ENCODE measurements around the gene GRIP1. TPM values are rescaled to one million over a fixed set of nuclear protein-coding genes. Genes with fewer than 3 reads are reported as not detected.
A peak's percentile ranks its signal among the peaks of the same experiment; 100 is the strongest.

Gene GRIP1
- total and polyA plus RNA-seq, 9 donors = 0.36 to 10.1 (median 3.9) TPM

GRCh38 chr12:66668311-66668710 lies 10.6 kb downstream of the GRIP1 start:
- Histone ChIP-seq H3K27ac (no peak overlapping the region), H3K27me3 (no peaks in the 10 kb centered on the region), H3K9me3 (no peaks in the 10 kb centered on the region), H3K36me3 (no peaks in the 10 kb centered on the region), H3K4me3 (no peak overlapping the region), H3K4me1 (ENCODE audit: insufficient read depth) (no peaks in the 10 kb centered on the region)
- no peak for TF ChIP-seq EP300 (IDR thresholded peaks at IDR 0.05)
- no peak for TF ChIP-seq POLR2A (IDR thresholded peaks at IDR 0.05)
- TF ChIP-seq CTCF (IDR thresholded peaks at IDR 0.05) = no peak
- intact Hi-C loops (cut with DNase I) = no loop called here
- DNase-seq = peak in 2 of 5 donors; percentile 12 to 23
- WGBS, 3 donors = 8 to 45% (median 10%) methylated on average over 2 of the region's 2 CpGs

- TF ChIP-seq CTCF (IDR thresholded peaks at IDR 0.05) = no peak
- no peak for TF ChIP-seq EP300 (IDR thresholded peaks at IDR 0.05)
- TF ChIP-seq POLR2A (IDR thresholded peaks at IDR 0.05) = no peak
- no peaks in the 10 kb centered on the region for H3K9me3 ChIP-seq
- no peaks in the 10 kb centered on the region for H3K36me3 ChIP-seq
- intact Hi-C loops (cut with DNase I) = no loop called here
- no peak for DNase-seq
- no peak overlapping the region for H3K27ac ChIP-seq
- H3K4me1 ChIP-seq (ENCODE audit: insufficient read depth) = no peaks in the 10 kb centered on the region
- no peaks in the 10 kb centered on the region for H3K27me3 ChIP-seq
- no peak overlapping the region for H3K4me3 ChIP-seq
These were observed 11.0 kb downstream of the GRIP1 start for GRCh38 chr12:66667906-66668305.

- intact Hi-C loops (cut with DNase I) = no loop called here
- no peaks in the 10 kb centered on the region for H3K27me3 ChIP-seq
- WGBS, 3 donors = 92 to 98% (median 98%) methylated on average over 1 of the region's 1 CpG
These were observed 12.4 kb downstream of the GRIP1 start for GRCh38 chr12:66666481-66666880.

GRCh38 chr12:66665435-66665985 lies 13.4 kb downstream of the GRIP1 start:
- WGBS, 3 donors = 86 to 92% (median 89%) methylated on average over 3 of the region's 3 CpGs
- Histone ChIP-seq H3K27me3 (no peaks in the 10 kb centered on the region), H3K4me1 (ENCODE audit: insufficient read depth) (no peaks in the 10 kb centered on the region), H3K4me3 (no peak overlapping the region), H3K27ac (no peak overlapping the region), H3K9me3 (no peaks in the 10 kb centered on the region), H3K36me3 (no peaks in the 10 kb centered on the region)
- TF ChIP-seq CTCF (IDR thresholded peaks at IDR 0.05) = no peak
- no peak for TF ChIP-seq EP300 (IDR thresholded peaks at IDR 0.05)
- TF ChIP-seq POLR2A (IDR thresholded peaks at IDR 0.05) = no peak
- intact Hi-C loops (cut with DNase I) = no loop called here
- no peak for DNase-seq

More at GRCh38 chr12:66666481-66666880, 12.4 kb downstream of the GRIP1 start:
- no peak for DNase-seq
- H3K9me3 ChIP-seq = no peaks in the 10 kb centered on the region
- H3K27ac ChIP-seq = no peak overlapping the region
- no peak for TF ChIP-seq CTCF (IDR thresholded peaks at IDR 0.05)
- TF ChIP-seq EP300 (IDR thresholded peaks at IDR 0.05) = no peak
- TF ChIP-seq POLR2A (IDR thresholded peaks at IDR 0.05) = no peak
- H3K4me1 ChIP-seq (ENCODE audit: insufficient read depth) = no peaks in the 10 kb centered on the region
- no peaks in the 10 kb centered on the region for H3K36me3 ChIP-seq
- no peak overlapping the region for H3K4me3 ChIP-seq

All from ovary (tissue), 9 donors.